ENCODE data around the gene OTOG. TPM values are rescaled to one million over a fixed set of nuclear protein-coding genes. Genes with fewer than 3 reads are reported as not detected.

Gene OTOG
- total and polyA plus RNA-seq, 2 donors (not counting 3 experiments of a cell fraction or from before 2014, with no cell fraction given), result not detected

DNA sequence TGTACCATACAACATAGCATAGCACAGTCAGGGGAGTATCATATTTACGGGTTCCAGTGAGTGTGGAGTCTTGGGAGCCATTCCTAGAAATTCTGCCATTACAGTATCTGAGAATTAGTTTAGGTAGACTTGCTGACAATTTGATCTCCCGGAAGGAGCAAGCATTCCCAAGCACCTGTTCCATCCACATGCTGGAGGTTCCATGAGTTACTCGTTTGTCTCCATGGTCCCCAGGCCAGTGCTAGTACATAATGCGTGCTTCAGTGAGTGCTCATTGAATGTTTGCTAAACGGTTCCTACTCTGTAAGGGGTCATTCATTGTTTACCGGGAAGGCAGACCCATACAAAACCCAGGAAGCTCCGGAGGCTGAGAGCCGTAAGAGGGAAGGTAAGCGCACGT, 144.9 kb downstream of the OTOG start:
- CTCF ChIA-PET, result no interaction called here
- peaks cover 29 to 49% of the 10 kb centered on the region in 2 experiments for H3K27me3 ChIP-seq (ENCODE audit: control insufficient read depth in 2 of 2, insufficient read depth in 2 of 2, low read length in 2 of 2)
- TF ChIP-seq POLR2A (IDR thresholded peaks at IDR 0.05; ENCODE audit: low read depth, low read length), result no peak
- no peak for TF ChIP-seq JUN (IDR thresholded peaks at IDR 0.05; ENCODE audit: borderline replicate concordance, insufficient read depth, insufficient read length, low read depth)
- TF ChIP-seq MYC (IDR thresholded peaks at IDR 0.05; ENCODE audit: low read depth, low read length), result no peak
- TF ChIP-seq GATA2 (IDR thresholded peaks at IDR 0.05; ENCODE audit: insufficient read depth, insufficient read length, low read depth, low read length), result no peak
- no peak for TF ChIP-seq CTCF (IDR thresholded peaks at IDR 0.05; ENCODE audit: extremely low read depth in 1 of 2, insufficient read depth in 1 of 2, low read depth in 1 of 2, low read length in 2 of 2)
- TF ChIP-seq FOS (IDR thresholded peaks at IDR 0.05; ENCODE audit: borderline replicate concordance, insufficient read depth, low read length), result no peak
- no peak for TF ChIP-seq EZH2 (IDR thresholded peaks at IDR 0.05; ENCODE audit: borderline replicate concordance, low read depth, low read length, severe bottlenecking)
- TF ChIP-seq POLR2AphosphoS5 (IDR thresholded peaks at IDR 0.05; ENCODE audit: insufficient read depth, low read depth, low read length), result no peak
- TF ChIP-seq, protein P1, sequence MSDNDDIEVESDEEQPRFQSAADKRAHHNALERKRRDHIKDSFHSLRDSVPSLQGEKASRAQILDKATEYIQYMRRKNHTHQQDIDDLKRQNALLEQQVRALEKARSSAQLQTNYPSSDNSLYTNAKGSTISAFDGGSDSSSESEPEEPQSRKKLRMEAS (IDR thresholded peaks at IDR 0.05; ENCODE audit: insufficient read depth, insufficient read length), result no peak

More for the DNA sequence above, 144.9 kb downstream of the OTOG start:
- H3K4me3 ChIP-seq (replicated peaks in 1 of 3; ENCODE audit: insufficient read depth in 1 of 3, low read depth in 1 of 3, low read length in 3 of 3), result no peak overlapping the region
- H2AFZ ChIP-seq (ENCODE audit: low read depth, low read length), result no peak overlapping the region
- H3K79me2 ChIP-seq (ENCODE audit: control insufficient read depth, insufficient read depth, low read length), result no peaks in the 10 kb centered on the region
- POLR2A ChIA-PET, result no interaction called here
- no peak overlapping the region for H3K27ac ChIP-seq (ENCODE audit: insufficient read depth, low read depth, low read length)
- no peak overlapping the region for H3K9ac ChIP-seq (replicated peaks; ENCODE audit: extremely low read depth, insufficient read depth, low read length)
- no TSS peak for BruUV-seq (replicated peaks)
- no peaks in the 10 kb centered on the region for H4K20me1 ChIP-seq (replicated peaks; ENCODE audit: control insufficient read depth, extremely low read depth, insufficient read depth, low read length)
- no peaks in the 10 kb centered on the region for H3K36me3 ChIP-seq (ENCODE audit: control insufficient read depth in 2 of 2, extremely low read depth in 1 of 2, insufficient read depth in 2 of 2, low read length in 2 of 2)
- no peaks in the 10 kb centered on the region for H3K4me1 ChIP-seq (ENCODE audit: control insufficient read depth, extremely low read depth, insufficient read depth, low read length)
- intact Hi-C loops (cut with micrococcal nuclease) (no loop called here), dilution Hi-C loops (cut with MboI; ENCODE audit: extremely low pct_ligation_motif_present, low sequenced_read_pairs) (no loop called here)
- H3K9me1 ChIP-seq (replicated peaks; ENCODE audit: control insufficient read depth, extremely low read depth, insufficient read depth, low read length), result no peaks in the 10 kb centered on the region
- no peak for FAIRE-seq
- no peaks in the 10 kb centered on the region for H3K9me3 ChIP-seq (replicated peaks; ENCODE audit: control insufficient read depth, insufficient read depth, low read length)
- no peak for DNase-seq (ENCODE audit: low read depth, low spot score)
- H3K4me2 ChIP-seq (ENCODE audit: insufficient read depth, low read length), result no peak overlapping the region

All from endothelial cell of umbilical vein (primary cell).